Muscle of leg (tissue), 11 donors: ENCODE results near the gene CEACAM19. TPM values are rescaled to one million over a fixed set of nuclear protein-coding genes. Genes with fewer than 3 reads are reported as not detected.

Experiments used
- DNase-seq: peaks from one replicate; pipeline ENCODE4 v3.0.0; 2013
- H3K27ac ChIP-seq: one replicate; pipeline ENCODE4 v1.5.1; 2013; ENCODE audit warnings: mild to moderate bottlenecking, low read length, control low read depth
- H3K27me3 ChIP-seq: one replicate; pipeline ENCODE4 v1.6.1; 2013; ENCODE audit warnings: low read length; ENCODE audit not compliant: control insufficient read depth, insufficient read depth
- H3K36me3 ChIP-seq: one replicate; pipeline ENCODE4 v1.6.1; 2013; ENCODE audit warnings: low read length; ENCODE audit not compliant: control insufficient read depth, insufficient read depth
- H3K4me1 ChIP-seq: one replicate; pipeline ENCODE4 v1.6.1; 2013; ENCODE audit warnings: low read length; ENCODE audit not compliant: control insufficient read depth, insufficient read depth
- H3K4me3 ChIP-seq: one replicate; pipeline ENCODE4 v1.5.1; 2013; ENCODE audit warnings: low read length, control low read depth
- H3K9me3 ChIP-seq: replicated peaks from 2 replicates; pipeline ENCODE4 v1.6.1; 2013; ENCODE audit warnings: low read depth, low read length; ENCODE audit not compliant: control insufficient read depth
- WGBS: methylation state at CpG from one replicate; pipeline ENCODE4 v1.1.5; 2013; ENCODE audit warnings: missing lambda C conversion rate; ENCODE audit not compliant: insufficient coverage; 5-methylcytosine and 5-hydroxymethylcytosine counted together
- polyA plus RNA-seq, 8 donors: library from polyadenylated mRNA; unstranded; fragments of 120-200 nt; gene quantifications; one replicate each; pipeline versions ENCODE4 v1.2.1 to v1.2.3, GENCODE V29; 2013; ENCODE audit warnings: inconsistent platforms in 1 of 8, low replicate concordance in 1 of 8; ENCODE audit not compliant: insufficient read length in 8 of 8, insufficient read depth in 1 of 8
- total RNA-seq: library from RNA; stranded (reverse); fragments of 120-200 nt; gene quantifications from one replicate; pipeline ENCODE4 v1.2.4, GENCODE V29; 2013

The CEACAM19 gene
- total and polyA plus RNA-seq, 9 donors = 2.8 to 11.7 (median 5.3) TPM

GRCh38 chr19:44700547-44700946 is 29.3 kb downstream of the CEACAM19 start:
- Histone ChIP-seq H3K27ac (no peak overlapping the region), H3K27me3 (peaks cover 2% of the 10 kb centered on the region), H3K9me3 (no peaks in the 10 kb centered on the region), H3K36me3 (no peaks in the 10 kb centered on the region), H3K4me3 (no peak overlapping the region), H3K4me1 (peaks cover 8% of the 10 kb centered on the region)
- 81% methylated on average over 4 of the region's 5 CpGs for WGBS
- DNase-seq = no peak

GRCh38 chr19:44701228-44701627 is 29.9 kb downstream of the CEACAM19 start:
- WGBS = 90% methylated on average over 5 of the region's 15 CpGs
- H3K4me3 ChIP-seq = no peak overlapping the region
- peaks cover 14% of the 10 kb centered on the region for H3K4me1 ChIP-seq
- no peak for DNase-seq
- no peaks in the 10 kb centered on the region for H3K36me3 ChIP-seq
- H3K27me3 ChIP-seq = peaks cover 2% of the 10 kb centered on the region
- no peak overlapping the region for H3K27ac ChIP-seq
- no peaks in the 10 kb centered on the region for H3K9me3 ChIP-seq

GRCh38 chr19:44702551-44703176 is 31.4 kb downstream of the CEACAM19 start:
- Histone ChIP-seq H3K9me3 (no peaks in the 10 kb centered on the region), H3K27me3 (no peaks in the 10 kb centered on the region), H3K36me3 (no peaks in the 10 kb centered on the region), H3K27ac (no peak overlapping the region), H3K4me1 (peaks cover 19% of the 10 kb centered on the region), H3K4me3 (no peak overlapping the region)
- no peak for DNase-seq
- WGBS = 64% methylated on average over 11 of the region's 17 CpGs

- Histone ChIP-seq H3K4me3 (no peak overlapping the region), H3K9me3 (no peaks in the 10 kb centered on the region), H3K27me3 (no peaks in the 10 kb centered on the region), H3K36me3 (no peaks in the 10 kb centered on the region), H3K4me1 (peaks cover 22% of the 10 kb centered on the region), H3K27ac (no peak overlapping the region)
- DNase-seq = no peak
- 80% methylated on average over 26 of the region's 28 CpGs for WGBS
Observed at GRCh38 chr19:44703336-44704078, 32.2 kb downstream of the CEACAM19 start.

- Histone ChIP-seq H3K4me1 (peaks cover 22% of the 10 kb centered on the region), H3K27me3 (no peaks in the 10 kb centered on the region), H3K27ac (no peak overlapping the region), H3K36me3 (no peaks in the 10 kb centered on the region), H3K4me3 (no peak overlapping the region), H3K9me3 (no peaks in the 10 kb centered on the region)
- WGBS = 63% methylated on average over 1 of the region's 1 CpG
- DNase-seq = no peak
Observed at GRCh38 chr19:44704982-44705381, 33.7 kb downstream of the CEACAM19 start.

GRCh38 chr19:44705502-44706010 is 34.3 kb downstream of the CEACAM19 start:
- WGBS = 87% methylated on average over 11 of the region's 12 CpGs
- Histone ChIP-seq H3K4me3 (no peak overlapping the region), H3K9me3 (no peaks in the 10 kb centered on the region)

GRCh38 chr19:44706506-44707236 is 35.4 kb downstream of the CEACAM19 start:
- no peak for DNase-seq
- peaks cover 22% of the 10 kb centered on the region for H3K4me1 ChIP-seq
- no peaks in the 10 kb centered on the region for H3K27me3 ChIP-seq
- H3K36me3 ChIP-seq = no peaks in the 10 kb centered on the region
- H3K27ac ChIP-seq = peak overlapping the region; percentile 71
- no peak overlapping the region for H3K4me3 ChIP-seq
- no peaks in the 10 kb centered on the region for H3K9me3 ChIP-seq
- WGBS = 62% methylated on average over 5 of the region's 6 CpGs

More at GRCh38 chr19:44705502-44706010, 34.3 kb downstream of the CEACAM19 start:
- peaks cover 22% of the 10 kb centered on the region for H3K4me1 ChIP-seq
- no peaks in the 10 kb centered on the region for H3K36me3 ChIP-seq
- H3K27ac ChIP-seq = peak overlapping the region; percentile 63
- no peaks in the 10 kb centered on the region for H3K27me3 ChIP-seq
- DNase-seq = no peak

- peaks cover 22% of the 10 kb centered on the region for H3K4me1 ChIP-seq
- H3K27ac ChIP-seq = no peak overlapping the region
- H3K36me3 ChIP-seq = no peaks in the 10 kb centered on the region
- no peaks in the 10 kb centered on the region for H3K27me3 ChIP-seq
- DNase-seq = no peak
- no peak overlapping the region for H3K4me3 ChIP-seq
- H3K9me3 ChIP-seq = no peaks in the 10 kb centered on the region
- WGBS = 89% methylated on average over 20 of the region's 20 CpGs
Observed at GRCh38 chr19:44707794-44708193, 36.5 kb downstream of the CEACAM19 start.

GRCh38 chr19:44708940-44709339 is 37.7 kb downstream of the CEACAM19 start:
- no peaks in the 10 kb centered on the region for H3K9me3 ChIP-seq

More at GRCh38 chr19:44708940-44709339, 37.7 kb downstream of the CEACAM19 start:
- 82% methylated on average over 4 of the region's 5 CpGs for WGBS
- Histone ChIP-seq H3K27ac (no peak overlapping the region), H3K4me1 (peaks cover 22% of the 10 kb centered on the region), H3K36me3 (no peaks in the 10 kb centered on the region), H3K4me3 (no peak overlapping the region), H3K27me3 (no peaks in the 10 kb centered on the region)
- DNase-seq = no peak
